H9 (cell line): ENCODE data around the gene ALG12. TPM values are rescaled to one million over a fixed set of nuclear protein-coding genes. Genes with fewer than 3 reads are reported as not detected.

Source experiments
- DNase-seq: peaks from one replicate; pipeline ENCODE4 v3.0.0-alpha.2; 2017
- H2AFZ ChIP-seq: one replicate; pipeline ENCODE4 v1.6.1; 2013; ENCODE audit warnings: mild to moderate bottlenecking, low read length, control low read depth, moderate library complexity
- H2AK5ac ChIP-seq: 2 replicates; pipeline ENCODE4 v1.6.1; 2013; ENCODE audit warnings: low read length, control low read depth, mixed read lengths; ENCODE audit not compliant: insufficient read length
- H2BK120ac ChIP-seq: one replicate; pipeline ENCODE4 v1.6.1; 2013; ENCODE audit warnings: low read depth, mild to moderate bottlenecking, low read length, control low read depth, inconsistent platforms; ENCODE audit not compliant: poor library complexity, severe bottlenecking
- H2BK12ac ChIP-seq: 2 replicates; pipeline ENCODE4 v1.6.1; 2013; ENCODE audit warnings: low read length, control low read depth, mixed read lengths, low read depth; ENCODE audit not compliant: insufficient read length
- H2BK15ac ChIP-seq: 2 replicates; pipeline ENCODE4 v1.6.1; 2013; ENCODE audit warnings: low read depth, low read length, control low read depth
- H2BK20ac ChIP-seq: one replicate; pipeline ENCODE4 v1.6.1; 2013; ENCODE audit warnings: low read depth, mild to moderate bottlenecking, low read length, control low read depth, inconsistent platforms; ENCODE audit not compliant: poor library complexity, severe bottlenecking
- H2BK5ac ChIP-seq: 2 replicates; pipeline ENCODE4 v1.6.1; 2013; ENCODE audit warnings: low read length, control low read depth, mixed read lengths; ENCODE audit not compliant: insufficient read length
- H3K14ac ChIP-seq: 2 replicates; pipeline ENCODE4 v1.6.1; 2013; ENCODE audit warnings: low read length, control low read depth; ENCODE audit not compliant: insufficient read depth
- H3K18ac ChIP-seq: 2 replicates; pipeline ENCODE4 v1.6.1; 2013; ENCODE audit warnings: low read depth, mild to moderate bottlenecking, mixed read lengths, low read length, control low read depth; ENCODE audit not compliant: insufficient read length
- H3K23ac ChIP-seq: 2 replicates; pipeline ENCODE4 v1.6.1; 2013; ENCODE audit warnings: low read length, control low read depth, mixed read lengths, low read depth; ENCODE audit not compliant: insufficient read length
- H3K23me2 ChIP-seq: 2 replicates; pipeline ENCODE4 v1.6.1; 2013; ENCODE audit warnings: low read depth, mild to moderate bottlenecking, mixed read lengths, low read length, control low read depth; ENCODE audit not compliant: insufficient read length, poor library complexity, severe bottlenecking
- H3K27ac ChIP-seq: 2 replicates; pipeline ENCODE4 v1.5.1; 2013; ENCODE audit warnings: low read length, control low read depth, mixed read lengths, low read depth; ENCODE audit not compliant: insufficient read length
- H3K27me3 ChIP-seq: 2 replicates; pipeline ENCODE4 v1.6.1; 2013; ENCODE audit warnings: low read length, control low read depth, inconsistent platforms; ENCODE audit not compliant: insufficient read depth
- H3K4ac ChIP-seq: 2 replicates; pipeline ENCODE4 v1.6.1; 2013; ENCODE audit warnings: low read depth, mild to moderate bottlenecking, control low read depth, inconsistent platforms, low read length, moderate library complexity
- H3K4me1 ChIP-seq: 2 replicates; pipeline ENCODE4 v1.6.1; 2013; ENCODE audit warnings: low read length, control low read depth, inconsistent platforms; ENCODE audit not compliant: insufficient read depth
- H3K4me2 ChIP-seq: 2 replicates; pipeline ENCODE4 v1.6.1; 2013; ENCODE audit warnings: low read length, control low read depth, mixed read lengths; ENCODE audit not compliant: insufficient read length, insufficient read depth
- H3K56ac ChIP-seq: 2 replicates; pipeline ENCODE4 v1.6.1; 2013; ENCODE audit warnings: low read depth, mild to moderate bottlenecking, mixed read lengths, low read length, control low read depth; ENCODE audit not compliant: insufficient read length
- H3K79me1 ChIP-seq: 2 replicates; pipeline ENCODE4 v1.6.1; 2013; ENCODE audit warnings: low read depth, mild to moderate bottlenecking, moderate library complexity, low read length, control low read depth, inconsistent platforms; ENCODE audit not compliant: insufficient read depth, poor library complexity, severe bottlenecking
- H3K79me2 ChIP-seq: 2 replicates; pipeline ENCODE4 v1.6.1; 2013; ENCODE audit warnings: low read length, control low read depth, inconsistent platforms; ENCODE audit not compliant: insufficient read depth
- H3K9ac ChIP-seq: 2 replicates; pipeline ENCODE4 v1.6.1; 2013; ENCODE audit warnings: low read length, control low read depth, mixed read lengths; ENCODE audit not compliant: insufficient read length; ENCODE audit errors: extremely low read depth
- H3K9me3 ChIP-seq: one replicate; pipeline ENCODE4 v1.6.1; 2013; ENCODE audit warnings: low read depth, low read length, inconsistent platforms; ENCODE audit not compliant: control insufficient read depth
- H3T11ph ChIP-seq: one replicate; pipeline ENCODE4 v1.6.1; 2013; ENCODE audit warnings: mild to moderate bottlenecking, low read length, control low read depth, inconsistent platforms
- H4K20me1 ChIP-seq: one replicate; pipeline ENCODE4 v1.6.1; 2013; ENCODE audit not compliant: control insufficient read depth, insufficient read length, insufficient read depth
- H4K5ac ChIP-seq: 2 replicates; pipeline ENCODE4 v1.6.1; 2013; ENCODE audit warnings: low read depth, mild to moderate bottlenecking, mixed read lengths, low read length, control low read depth; ENCODE audit not compliant: insufficient read length
- H4K8ac ChIP-seq: replicated peaks from 2 replicates; pipeline ENCODE4 v1.6.1; 2013; ENCODE audit warnings: low read length, control low read depth, mixed read lengths, low read depth; ENCODE audit not compliant: insufficient read length
- H4K91ac ChIP-seq: 2 replicates; pipeline ENCODE4 v1.6.1; 2013; ENCODE audit warnings: low read depth, mild to moderate bottlenecking, moderate library complexity, mixed read lengths, low read length, control low read depth; ENCODE audit not compliant: insufficient read length
- H3K27ac Mint-ChIP-seq, 3 experiments: 2 replicates in 2 of 3; 3 replicates in 1 of 3; pipeline ENCODE4 v1.8.0; 2020 to 2021; ENCODE audit warnings: mixed read lengths in 3 of 3, mild to moderate bottlenecking in 1 of 3, moderate library complexity in 1 of 3
- H3K27me3 Mint-ChIP-seq: 2 replicates; pipeline ENCODE4 v1.8.0; 2021; ENCODE audit warnings: low read depth, mild to moderate bottlenecking, moderate library complexity, mixed read lengths
- H3K36me3 Mint-ChIP-seq, 3 experiments: 2 replicates in 2 of 3; 3 replicates in 1 of 3; pipeline ENCODE4 v1.8.0; 2020 to 2021; ENCODE audit warnings: low read depth in 3 of 3, mixed read lengths in 3 of 3; ENCODE audit not compliant: insufficient read depth in 1 of 3
- H3K4me1 Mint-ChIP-seq, 2 experiments: 2 replicates each; pipeline ENCODE4 v1.8.0; 2020; ENCODE audit warnings: mixed read lengths in 2 of 2
- H3K4me3 Mint-ChIP-seq, 2 experiments: 2 replicates in 1 of 2; 3 replicates in 1 of 2; pipeline ENCODE4 v1.8.0; 2020 to 2021; ENCODE audit warnings: mild to moderate bottlenecking in 2 of 2, mixed read lengths in 2 of 2, moderate library complexity in 1 of 2
- H3K9me3 Mint-ChIP-seq, 2 experiments: 2 replicates in 1 of 2; 3 replicates in 1 of 2; pipeline ENCODE4 v1.8.0; 2020; ENCODE audit warnings: mild to moderate bottlenecking in 2 of 2, mixed read lengths in 2 of 2, moderate library complexity in 1 of 2
- CTCF ChIP-seq: fragments of 200-600 bp; sonication (generic); conservative IDR thresholded peaks from 3 replicates; pipeline ENCODE4 v1.8.0; 2021; ENCODE audit warnings: antibody characterized with exemption, mild to moderate bottlenecking
- WGBS: extraction: QIAGEN DNeasy Blood & Tissue Kit; methylation state at CpG from one replicate; pipeline ENCODE4 v1.1.7; 2013; ENCODE audit warnings: missing lambda C conversion rate, low lambda C conversion rate, mixed read lengths; ENCODE audit not compliant: insufficient read length; ENCODE audit errors: extremely low coverage; 5-methylcytosine and 5-hydroxymethylcytosine counted together
- total RNA-seq: library from RNA; stranded (reverse); gene quantifications from 2 replicates; pipeline ENCODE4 v1.2.1, GENCODE V29; 2021

ALG12 gene
- total RNA-seq, 1 experiment from 2014 or later, result 19.2 TPM

GRCh38 chr22:49913026-49913425 is 5.2 kb downstream of the ALG12 start:
- H4K8ac ChIP-seq, result no peak overlapping the region

More at GRCh38 chr22:49913026-49913425, 5.2 kb downstream of the ALG12 start:
- Mint-ChIP-seq H3K27me3 (no peaks in the 10 kb centered on the region), H3K4me3 (no peak overlapping the region), H3K27ac (peak overlapping the region in 1 of 3 experiments; percentile 72; a peak in 1 of 7 replicates), H3K36me3 (peaks cover 4 to 34% (median 24%) of the 10 kb centered on the region in 3 experiments; a peak in 6 of 7 replicates), H3K9me3 (no peaks in the 10 kb centered on the region), H3K4me1 (peaks cover 5% of the 10 kb centered on the region in 2 experiments; a peak in 2 of 4 replicates)
- no peak overlapping the region for H3K56ac ChIP-seq
- H3K27me3 ChIP-seq, result no peaks in the 10 kb centered on the region
- no peak for TF ChIP-seq CTCF
- no peak overlapping the region for H3K4me2 ChIP-seq
- no peak overlapping the region for H2BK5ac ChIP-seq
- no peak for DNase-seq
- H3K14ac ChIP-seq, result no peak overlapping the region
- H3K23me2 ChIP-seq, result peaks cover 5% of the 10 kb centered on the region
- H2BK120ac ChIP-seq, result no peak overlapping the region
- no peaks in the 10 kb centered on the region for H3K79me1 ChIP-seq
- H2BK20ac ChIP-seq, result no peak overlapping the region
- WGBS, result no CpG with 5 or more reads among the region's 14 CpGs
- no peaks in the 10 kb centered on the region for H3K9me3 ChIP-seq
- H3K4ac ChIP-seq, result no peak overlapping the region
- H2BK12ac ChIP-seq, result no peak overlapping the region
- H3K9ac ChIP-seq, result no peak overlapping the region
- H3K18ac ChIP-seq, result no peak overlapping the region
- H2BK15ac ChIP-seq, result no peak overlapping the region
- H3K79me2 ChIP-seq, result no peaks in the 10 kb centered on the region; the same call in 1 of the 2 replicates
- H2AFZ ChIP-seq, result no peak overlapping the region
- H4K5ac ChIP-seq, result no peak overlapping the region
- H3K23ac ChIP-seq, result no peak overlapping the region
- no peak overlapping the region for H4K91ac ChIP-seq
- no peak overlapping the region for H3T11ph ChIP-seq
- no peak overlapping the region for H3K27ac ChIP-seq
- H4K20me1 ChIP-seq, result no peaks in the 10 kb centered on the region
- no peak overlapping the region for H2AK5ac ChIP-seq
- no peaks in the 10 kb centered on the region for H3K4me1 ChIP-seq
